ES-I3 (cell line): ENCODE results near the gene ENPP6.

Experiments
- H3K36me3 ChIP-seq: 2 replicates; pipeline ENCODE4 v1.6.1; 2013; ENCODE audit warnings: mild to moderate bottlenecking, low read length, control low read depth, moderate library complexity; ENCODE audit not compliant: insufficient read depth
- H3K4me1 ChIP-seq: 2 replicates; pipeline ENCODE4 v1.6.1; 2013; ENCODE audit warnings: mild to moderate bottlenecking, control low read depth, low read length; ENCODE audit not compliant: insufficient read depth
- H3K9ac ChIP-seq: 2 replicates; pipeline ENCODE4 v1.6.1; 2013; ENCODE audit warnings: low read depth, mild to moderate bottlenecking, low read length, moderate library complexity
- H3K9me3 ChIP-seq: 2 replicates; pipeline ENCODE4 v1.6.1; 2013; ENCODE audit warnings: mild to moderate bottlenecking, low read length, moderate library complexity; ENCODE audit not compliant: control insufficient read depth, insufficient read depth

The ENPP6 gene

GRCh38 chr4:184103527-184104264 is 114.0 kb downstream of the ENPP6 start:
- Histone ChIP-seq H3K9ac (no peak overlapping the region), H3K4me1 (no peaks in the 10 kb centered on the region), H3K9me3 (no peaks in the 10 kb centered on the region), H3K36me3 (no peaks in the 10 kb centered on the region)

- no peaks in the 10 kb centered on the region for H3K4me1 ChIP-seq
- H3K9me3 ChIP-seq: no peaks in the 10 kb centered on the region
- H3K36me3 ChIP-seq: no peaks in the 10 kb centered on the region
- H3K9ac ChIP-seq: no peak overlapping the region
Measured at GRCh38 chr4:184102927-184103326, 114.7 kb downstream of the ENPP6 start.

GRCh38 chr4:184102488-184102887 is 115.2 kb downstream of the ENPP6 start:
- no peaks in the 10 kb centered on the region for H3K9me3 ChIP-seq
- no peaks in the 10 kb centered on the region for H3K4me1 ChIP-seq
- H3K36me3 ChIP-seq: no peaks in the 10 kb centered on the region
- no peak overlapping the region for H3K9ac ChIP-seq

GRCh38 chr4:184101711-184102110 is 116.0 kb downstream of the ENPP6 start:
- Histone ChIP-seq H3K36me3 (no peaks in the 10 kb centered on the region), H3K9me3 (no peaks in the 10 kb centered on the region), H3K9ac (no peak overlapping the region), H3K4me1 (no peaks in the 10 kb centered on the region)

- Histone ChIP-seq H3K9ac (no peak overlapping the region), H3K9me3 (no peaks in the 10 kb centered on the region), H3K4me1 (no peaks in the 10 kb centered on the region), H3K36me3 (no peaks in the 10 kb centered on the region)
Measured at GRCh38 chr4:184100297-184100885, 117.3 kb downstream of the ENPP6 start.

GRCh38 chr4:184099535-184099966 is 118.1 kb downstream of the ENPP6 start:
- no peaks in the 10 kb centered on the region for H3K36me3 ChIP-seq
- no peak overlapping the region for H3K9ac ChIP-seq
- H3K4me1 ChIP-seq: no peaks in the 10 kb centered on the region
- H3K9me3 ChIP-seq: no peaks in the 10 kb centered on the region

- H3K9me3 ChIP-seq: no peaks in the 10 kb centered on the region
- no peaks in the 10 kb centered on the region for H3K4me1 ChIP-seq
- no peaks in the 10 kb centered on the region for H3K36me3 ChIP-seq
Measured at GRCh38 chr4:184099000-184099399, 118.7 kb downstream of the ENPP6 start.

GRCh38 chr4:184097815-184098214 is 119.9 kb downstream of the ENPP6 start:
- H3K36me3 ChIP-seq: no peaks in the 10 kb centered on the region
- H3K9ac ChIP-seq: peak overlapping the region; percentile 32; the same call in 1 of the 2 replicates
- no peaks in the 10 kb centered on the region for H3K9me3 ChIP-seq
- H3K4me1 ChIP-seq: no peaks in the 10 kb centered on the region

More at GRCh38 chr4:184099000-184099399, 118.7 kb downstream of the ENPP6 start:
- no peak overlapping the region for H3K9ac ChIP-seq

- no peaks in the 10 kb centered on the region for H3K36me3 ChIP-seq
- peak overlapping the region; percentile 32; the same call in 1 of the 2 replicates for H3K9ac ChIP-seq
- no peaks in the 10 kb centered on the region for H3K9me3 ChIP-seq
- no peaks in the 10 kb centered on the region for H3K4me1 ChIP-seq
Measured at GRCh38 chr4:184097241-184097605, 120.5 kb downstream of the ENPP6 start.

- H3K36me3 ChIP-seq: no peaks in the 10 kb centered on the region
- no peaks in the 10 kb centered on the region for H3K9me3 ChIP-seq
- H3K9ac ChIP-seq: peak overlapping the region; percentile 32; the same call in 1 of the 2 replicates
- no peaks in the 10 kb centered on the region for H3K4me1 ChIP-seq
Measured at GRCh38 chr4:184096561-184097240, 121.0 kb downstream of the ENPP6 start.

GRCh38 chr4:184094532-184095159 is 123.0 kb downstream of the ENPP6 start:
- no peaks in the 10 kb centered on the region for H3K36me3 ChIP-seq
- no peaks in the 10 kb centered on the region for H3K9me3 ChIP-seq
- no peaks in the 10 kb centered on the region for H3K4me1 ChIP-seq
- H3K9ac ChIP-seq: no peak overlapping the region

GRCh38 chr4:184091986-184092385 is 125.7 kb downstream of the ENPP6 start:
- Histone ChIP-seq H3K36me3 (no peaks in the 10 kb centered on the region), H3K4me1 (no peaks in the 10 kb centered on the region), H3K9ac (no peak overlapping the region), H3K9me3 (no peaks in the 10 kb centered on the region)

GRCh38 chr4:184090571-184090970 is 127.1 kb downstream of the ENPP6 start:
- no peaks in the 10 kb centered on the region for H3K36me3 ChIP-seq
- no peaks in the 10 kb centered on the region for H3K9me3 ChIP-seq
- no peak overlapping the region for H3K9ac ChIP-seq

GRCh38 chr4:184080674-184081073 is 137.0 kb downstream of the ENPP6 start:
- Histone ChIP-seq H3K4me1 (no peaks in the 10 kb centered on the region), H3K36me3 (no peaks in the 10 kb centered on the region)

More at GRCh38 chr4:184090571-184090970, 127.1 kb downstream of the ENPP6 start:
- no peaks in the 10 kb centered on the region for H3K4me1 ChIP-seq

More at GRCh38 chr4:184080674-184081073, 137.0 kb downstream of the ENPP6 start:
- Histone ChIP-seq H3K9ac (no peak overlapping the region), H3K9me3 (no peaks in the 10 kb centered on the region)
